ENCODE measurements around the gene COPZ2.

DNA sequence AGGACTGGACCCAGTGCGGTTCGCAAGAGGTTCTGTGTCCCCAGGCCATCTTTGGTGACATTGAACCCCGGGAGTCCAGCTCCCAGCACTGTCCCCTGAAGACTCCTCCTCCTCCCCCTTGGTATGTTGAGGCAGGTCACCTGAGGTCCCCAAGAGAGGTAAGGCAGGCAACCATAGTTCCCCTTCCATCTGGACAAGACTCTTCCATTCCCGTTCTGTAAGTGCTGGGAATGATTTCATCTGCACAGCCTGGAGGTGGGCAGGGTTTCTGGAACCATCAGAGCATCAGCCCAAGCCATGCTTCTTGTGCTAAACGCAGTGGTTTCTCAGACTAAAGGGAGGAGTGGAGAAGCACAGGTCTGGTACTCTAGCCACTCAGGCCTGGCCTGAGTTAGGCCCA, 24.9 kb downstream of the COPZ2 start:
- TF ChIP-seq, protein P1, sequence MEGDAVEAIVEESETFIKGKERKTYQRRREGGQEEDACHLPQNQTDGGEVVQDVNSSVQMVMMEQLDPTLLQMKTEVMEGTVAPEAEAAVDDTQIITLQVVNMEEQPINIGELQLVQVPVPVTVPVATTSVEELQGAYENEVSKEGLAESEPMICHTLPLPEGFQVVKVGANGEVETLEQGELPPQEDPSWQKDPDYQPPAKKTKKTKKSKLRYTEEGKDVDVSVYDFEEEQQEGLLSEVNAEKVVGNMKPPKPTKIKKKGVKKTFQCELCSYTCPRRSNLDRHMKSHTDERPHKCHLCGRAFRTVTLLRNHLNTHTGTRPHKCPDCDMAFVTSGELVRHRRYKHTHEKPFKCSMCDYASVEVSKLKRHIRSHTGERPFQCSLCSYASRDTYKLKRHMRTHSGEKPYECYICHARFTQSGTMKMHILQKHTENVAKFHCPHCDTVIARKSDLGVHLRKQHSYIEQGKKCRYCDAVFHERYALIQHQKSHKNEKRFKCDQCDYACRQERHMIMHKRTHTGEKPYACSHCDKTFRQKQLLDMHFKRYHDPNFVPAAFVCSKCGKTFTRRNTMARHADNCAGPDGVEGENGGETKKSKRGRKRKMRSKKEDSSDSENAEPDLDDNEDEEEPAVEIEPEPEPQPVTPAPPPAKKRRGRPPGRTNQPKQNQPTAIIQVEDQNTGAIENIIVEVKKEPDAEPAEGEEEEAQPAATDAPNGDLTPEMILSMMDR (conservative IDR thresholded peaks at IDR 0.05): no peak
- no peak for TF ChIP-seq ZFX (IDR thresholded peaks at IDR 0.05)
